OCI-LY1 (cell line): Measurements from ENCODE around the gene PTK7.

Source experiments
- EZH2 ChIP-seq: fragments of 200-600 bp; sonication (generic), shearing (Covaris generic); IDR thresholded peaks from 2 replicates; pipeline ENCODE4 v1.8.0; 2017; ENCODE audit warnings: borderline replicate concordance, mixed run types, mild to moderate bottlenecking, antibody characterized with exemption, low read length, moderate library complexity, mixed read lengths
- TF ChIP-seq, protein P1 (sequence below): fragments of 200-600 bp; sonication (generic), shearing (Covaris generic); IDR thresholded peaks from 2 replicates; pipeline ENCODE4 v1.5.1; 2017; ENCODE audit warnings: mild to moderate bottlenecking, antibody characterized with exemption, low read length, moderate library complexity, mixed read lengths

DNA sequence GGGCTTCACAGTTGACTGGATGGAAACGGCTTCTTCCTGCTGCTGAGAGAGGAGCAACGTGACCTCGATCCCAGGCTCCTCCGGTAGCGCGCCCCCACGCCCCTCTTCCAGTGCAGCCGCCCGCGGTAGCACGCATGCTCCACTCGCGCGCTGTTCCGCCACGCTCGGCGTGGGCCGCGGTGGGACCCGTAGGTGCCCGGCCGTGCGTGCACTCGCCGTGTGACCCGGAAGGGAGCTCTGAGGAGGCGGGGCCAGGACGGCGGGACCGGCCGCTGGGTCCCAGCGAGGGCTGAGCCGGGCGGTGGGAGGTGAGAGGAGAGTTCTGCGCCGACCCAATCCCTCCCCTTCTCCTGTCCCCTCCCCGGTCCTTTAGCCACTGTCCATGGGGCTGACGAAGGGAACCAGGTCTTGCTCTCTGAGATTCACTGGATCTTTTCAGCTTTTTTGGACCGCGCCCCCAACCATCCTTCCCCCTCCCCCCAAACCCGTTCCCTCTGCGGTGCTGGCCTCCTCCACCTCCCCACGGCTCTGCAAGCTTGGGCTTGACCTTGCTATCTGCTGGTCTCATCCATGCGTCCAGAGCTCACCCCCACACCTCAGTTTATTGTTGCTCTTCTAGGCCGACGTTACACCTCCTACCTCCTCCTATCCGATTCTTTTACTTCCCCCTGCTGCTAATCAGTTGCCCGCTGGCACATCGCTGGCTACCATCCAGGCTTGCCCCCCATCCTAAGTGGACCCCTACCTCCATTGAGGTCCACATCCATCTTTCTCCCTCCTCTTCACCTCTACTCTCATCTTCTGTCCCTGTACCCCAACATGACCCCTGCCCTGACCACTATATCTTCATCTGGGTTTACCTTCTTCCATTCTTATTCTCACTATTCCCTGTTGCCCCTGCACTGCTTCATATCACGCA, 106.1 kb downstream of the PTK7 start, which contains the start of gene CUL9:
- TF ChIP-seq, protein P1, sequence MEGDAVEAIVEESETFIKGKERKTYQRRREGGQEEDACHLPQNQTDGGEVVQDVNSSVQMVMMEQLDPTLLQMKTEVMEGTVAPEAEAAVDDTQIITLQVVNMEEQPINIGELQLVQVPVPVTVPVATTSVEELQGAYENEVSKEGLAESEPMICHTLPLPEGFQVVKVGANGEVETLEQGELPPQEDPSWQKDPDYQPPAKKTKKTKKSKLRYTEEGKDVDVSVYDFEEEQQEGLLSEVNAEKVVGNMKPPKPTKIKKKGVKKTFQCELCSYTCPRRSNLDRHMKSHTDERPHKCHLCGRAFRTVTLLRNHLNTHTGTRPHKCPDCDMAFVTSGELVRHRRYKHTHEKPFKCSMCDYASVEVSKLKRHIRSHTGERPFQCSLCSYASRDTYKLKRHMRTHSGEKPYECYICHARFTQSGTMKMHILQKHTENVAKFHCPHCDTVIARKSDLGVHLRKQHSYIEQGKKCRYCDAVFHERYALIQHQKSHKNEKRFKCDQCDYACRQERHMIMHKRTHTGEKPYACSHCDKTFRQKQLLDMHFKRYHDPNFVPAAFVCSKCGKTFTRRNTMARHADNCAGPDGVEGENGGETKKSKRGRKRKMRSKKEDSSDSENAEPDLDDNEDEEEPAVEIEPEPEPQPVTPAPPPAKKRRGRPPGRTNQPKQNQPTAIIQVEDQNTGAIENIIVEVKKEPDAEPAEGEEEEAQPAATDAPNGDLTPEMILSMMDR, result no peak; the same call in 1 of the 2 replicates
- TF ChIP-seq EZH2, result no peak
